Measurements from ENCODE around the gene PERP. TPM values are rescaled to one million over a fixed set of nuclear protein-coding genes. Genes with fewer than 3 reads are reported as not detected.

PERP gene
- total RNA-seq, 4 donors from 2014 or later, result 21.5 to 80.2 (median 34.7) TPM

DNA sequence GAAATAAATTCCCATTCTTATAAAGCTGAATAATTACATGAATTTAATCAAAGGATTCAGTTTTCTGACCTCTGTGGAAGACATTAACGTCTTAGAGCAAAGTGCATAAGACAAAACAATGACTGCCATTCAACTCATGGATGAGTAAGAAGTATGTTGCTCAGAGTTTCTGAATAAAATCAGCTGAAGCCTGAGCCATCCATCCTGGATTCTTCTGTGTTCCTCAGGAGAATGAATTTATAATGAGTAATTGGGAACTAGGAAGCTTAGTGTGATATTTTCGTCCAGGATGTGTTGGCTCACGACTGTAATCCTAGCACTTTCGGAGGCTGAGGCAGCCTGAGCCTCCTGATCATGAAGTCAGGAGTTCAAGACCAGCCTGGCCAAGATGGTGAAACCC, 62.8 kb downstream of the PERP start:
- TF ChIP-seq, protein P1, sequence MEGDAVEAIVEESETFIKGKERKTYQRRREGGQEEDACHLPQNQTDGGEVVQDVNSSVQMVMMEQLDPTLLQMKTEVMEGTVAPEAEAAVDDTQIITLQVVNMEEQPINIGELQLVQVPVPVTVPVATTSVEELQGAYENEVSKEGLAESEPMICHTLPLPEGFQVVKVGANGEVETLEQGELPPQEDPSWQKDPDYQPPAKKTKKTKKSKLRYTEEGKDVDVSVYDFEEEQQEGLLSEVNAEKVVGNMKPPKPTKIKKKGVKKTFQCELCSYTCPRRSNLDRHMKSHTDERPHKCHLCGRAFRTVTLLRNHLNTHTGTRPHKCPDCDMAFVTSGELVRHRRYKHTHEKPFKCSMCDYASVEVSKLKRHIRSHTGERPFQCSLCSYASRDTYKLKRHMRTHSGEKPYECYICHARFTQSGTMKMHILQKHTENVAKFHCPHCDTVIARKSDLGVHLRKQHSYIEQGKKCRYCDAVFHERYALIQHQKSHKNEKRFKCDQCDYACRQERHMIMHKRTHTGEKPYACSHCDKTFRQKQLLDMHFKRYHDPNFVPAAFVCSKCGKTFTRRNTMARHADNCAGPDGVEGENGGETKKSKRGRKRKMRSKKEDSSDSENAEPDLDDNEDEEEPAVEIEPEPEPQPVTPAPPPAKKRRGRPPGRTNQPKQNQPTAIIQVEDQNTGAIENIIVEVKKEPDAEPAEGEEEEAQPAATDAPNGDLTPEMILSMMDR (IDR thresholded peaks at IDR 0.05; ENCODE audit: low read depth), result no peak

Other genes with a start within 250 kb of the PERP start
- gene TNFAIP3, start 240.2 kb downstream of the PERP start, total RNA-seq, result 10 to 100 TPM; 16.2 to 33.0 (median 28.0) TPM
- gene ARFGEF3, start 54.5 kb upstream of the PERP start, total RNA-seq, result 1 to 10 TPM; 1.0 to 6.2 (median 2.3) TPM
- not detected for gene PBOV1, start 111.1 kb upstream of the PERP start, total RNA-seq